Heart left ventricle (tissue), 16 donors: ENCODE measurements around the gene PRRG1. TPM values are rescaled to one million over a fixed set of nuclear protein-coding genes. Genes with fewer than 3 reads are reported as not detected.

Experiments used
- ATAC-seq, 4 donors: fragments of 200-7000 bp; cut with Tn5 transposase; one replicate each; pipeline ENCODE4 v1.9.1; 2020 to 2022; ENCODE audit warnings: moderate library complexity in 4 of 4, mild to moderate bottlenecking in 3 of 4, moderate number of reproducible peaks in 1 of 4
- DNase-seq, 5 donors: peaks; one replicate each; pipeline ENCODE4 v3.0.0-alpha.2; 2020
- H3K27ac ChIP-seq, 12 donors: fragments of 200-600 bp; sonication (generic) in 4 of 12; one replicate each; pipeline versions ENCODE4 v1.5.0 to v1.8.0; 2016 to 2022; ENCODE audit warnings: mild to moderate bottlenecking in 2 of 12
- H3K27me3 ChIP-seq, 9 donors: fragments of 200-600 bp; sonication (generic) in 2 of 9; one replicate each; pipeline versions ENCODE4 v1.5.1 to v1.8.0; 2016 to 2022; ENCODE audit warnings: mild to moderate bottlenecking in 3 of 9
- H3K36me3 ChIP-seq, 9 donors: fragments of 200-600 bp; sonication (generic) in 2 of 9; one replicate each; pipeline versions ENCODE4 v1.5.0 to v1.8.0; 2018 to 2022; ENCODE audit warnings: mild to moderate bottlenecking in 2 of 9
- H3K4me1 ChIP-seq, 12 donors: fragments of 200-600 bp; sonication (generic) in 4 of 12; one replicate each; pipeline versions ENCODE4 v1.5.0 to v1.8.0; 2016 to 2022; ENCODE audit warnings: mild to moderate bottlenecking in 3 of 12
- H3K4me3 ChIP-seq, 12 donors: fragments of 200-600 bp; sonication (generic) in 4 of 12; one replicate each; pipeline versions ENCODE4 v1.5.0 to v1.8.0; 2017 to 2022; ENCODE audit warnings: mild to moderate bottlenecking in 9 of 12, moderate library complexity in 4 of 12
- H3K9me3 ChIP-seq, 12 donors: fragments of 200-600 bp; sonication (generic) in 4 of 12; one replicate each; pipeline versions ENCODE4 v1.5.0 to v1.8.0; 2016 to 2022; ENCODE audit warnings: mild to moderate bottlenecking in 1 of 12
- CTCF ChIP-seq, 12 donors: fragments of 200-600 bp; sonication (generic) in 4 of 12; IDR thresholded peaks; one replicate each; pipeline versions ENCODE4 v1.5.0 to v1.8.0; 2018 to 2022; ENCODE audit warnings: antibody characterized with exemption in 12 of 12, mild to moderate bottlenecking in 5 of 12
- POLR2A ChIP-seq, 2 donors: fragments of 450-650 bp; IDR thresholded peaks; one replicate each; pipeline ENCODE4 v1.6.1; 2017; ENCODE audit warnings: antibody characterized with exemption in 2 of 2, mild to moderate bottlenecking in 2 of 2, moderate library complexity in 2 of 2
- WGBS, 4 donors: extraction: QIAGEN DNeasy Blood & Tissue Kit in 2 of 4; methylation state at CpG; one replicate each; pipeline versions ENCODE4 v1.1.5 to v1.1.7; 2013 to 2018; 5-methylcytosine and 5-hydroxymethylcytosine counted together
- intact Hi-C, 10 donors: fragments of 100-400 bp; cut with DNase I; formaldehyde crosslinking; loops; one replicate each; pipeline versions ENCODE4 v1.11.1 to v1.14.2; 2022
- polyA plus RNA-seq, 2 donors: library from polyadenylated mRNA; stranded (reverse); fragments of 200-250 nt; gene quantifications; one replicate each; pipeline ENCODE4 v1.2.3, GENCODE V29; 2013
- total RNA-seq, 9 donors: library from RNA; depleted of rRNA in 2 of 9; stranded (reverse); fragments of >200 nt in 2 of 9; fragmentation: NEBNext Ultra II Directional in 3 of 9; extraction: Animal tissue kit (Norgen Biotek cat#: 25700) in 3 of 9; gene quantifications; one replicate each; pipeline versions ENCODE4 v1.1.0 to v1.2.4, GENCODE V29; 2016 to 2023
- donor health status: ischemic (EF 13 %, LVEDD 7.1; RV severe dilation, severe dysfunction).
- donor health status: healthy with polysubstance abuse.
- donor health status: DM: no; HTN: yes; CAD: no.
- donor health status: DM: no; HTN: no; CAD: no.
- donor health status: ischemic (EF 25% LVEDD 6.9; RV normal size, moderate dysfunction).
- donor health status: ischemic (EF 25% LVEDD 5.7; RV mildly dilated, moderate dysfunction).
- donor health status: healthy.
- donor health status: DM: yes; HTN: yes; CAD: no.
- donor health status: ischemic (EF 35%, LVEDD 5.7; RV mildly dilated, moderate dysfunction).
- donor health status: nonischemic (EF 11% LVEDD 7.7; RV severe dilation, severe dysfunction).
- donor health status: DM: yes; HTN: yes; CAD: no.
- donor health status: PGD.
- donor health status: ischemic (EF 29% LVEDD 5.4; RV normal size, mild dysfunction).
- donor health status: nonischemic (EF 23%, LVEDD 6.1; RV moderate dilation, normal function).

PRRG1 gene
- total and polyA plus RNA-seq, 11 donors: 3.0 to 17.3 (median 10.1) TPM

- Histone ChIP-seq H3K9me3 (no peaks in the 10 kb centered on the region), H3K27ac (no peak overlapping the region), H3K4me3 (no peak overlapping the region), H3K27me3 (peaks cover 0 to 11% (median 0%) of the 10 kb centered on the region in 9 donors), H3K4me1 (no peaks in the 10 kb centered on the region), H3K36me3 (no peaks in the 10 kb centered on the region)
- intact Hi-C loops: no loop called here
- ATAC-seq (no peak), DNase-seq (no peak)
- 65 to 89% (median 71%) methylated on average over 4 of the region's 4 CpGs for WGBS, 4 donors
- TF ChIP-seq POLR2A (IDR thresholded peaks at IDR 0.05) (no peak), CTCF (IDR thresholded peaks at IDR 0.05) (no peak)
Observed at GRCh38 chrX:37315511-37316248, 33.5 kb upstream of the PRRG1 start.

GRCh38 chrX:37320541-37321203, 28.5 kb upstream of the PRRG1 start:
- no peaks in the 10 kb centered on the region for H3K9me3 ChIP-seq
- H3K4me3 ChIP-seq: no peak overlapping the region
- WGBS, 4 donors: 77 to 91% (median 84%) methylated on average over 5 of the region's 5 CpGs
- ATAC-seq (no peak), DNase-seq (no peak)
- H3K4me1 ChIP-seq: no peaks in the 10 kb centered on the region
- TF ChIP-seq POLR2A (IDR thresholded peaks at IDR 0.05): no peak
- TF ChIP-seq CTCF (IDR thresholded peaks at IDR 0.05): no peak
- H3K27ac ChIP-seq: no peak overlapping the region
- H3K36me3 ChIP-seq: no peaks in the 10 kb centered on the region
- intact Hi-C loops: no loop called here
- peaks cover 0 to 11% (median 0%) of the 10 kb centered on the region in 9 donors for H3K27me3 ChIP-seq

GRCh38 chrX:37330642-37331041, 18.5 kb upstream of the PRRG1 start:
- intact Hi-C loops: no loop called here

More at GRCh38 chrX:37330642-37331041, 18.5 kb upstream of the PRRG1 start:
- Histone ChIP-seq H3K4me1 (peaks cover 0 to 9% (median 0%) of the 10 kb centered on the region in 12 donors), H3K27me3 (peaks cover 0 to 3% (median 0%) of the 10 kb centered on the region in 9 donors), H3K27ac (peak overlapping the region in 2 of 12 donors; percentile 24), H3K36me3 (no peaks in the 10 kb centered on the region), H3K4me3 (no peak overlapping the region), H3K9me3 (no peaks in the 10 kb centered on the region)
- peak in 3 of 4 donors; percentile 41 to 61 (median 58) for ATAC-seq
- TF ChIP-seq CTCF (IDR thresholded peaks at IDR 0.05): no peak
- TF ChIP-seq POLR2A (IDR thresholded peaks at IDR 0.05): no peak
- no peak for DNase-seq
- WGBS, 4 donors: 18 to 63% (median 51%) methylated on average over 1 of the region's 1 CpG
